ENCODE results near the gene CARD6. TPM values are rescaled to one million over a fixed set of nuclear protein-coding genes. Genes with fewer than 3 reads are reported as not detected.

CARD6 gene
- total RNA-seq, 1 donor from 2014 or later: 24.3 TPM

- Histone ChIP-seq H3K4me3 (no peak overlapping the region), H3K27ac (peak overlapping the region; percentile 21), H3K4me1 (peaks cover 17% of the 10 kb centered on the region), H3K9me3 (no peaks in the 10 kb centered on the region), H3K27me3 (ENCODE audit: low read depth) (no peaks in the 10 kb centered on the region), H3K36me3 (no peaks in the 10 kb centered on the region)
- ATAC-seq: peak; percentile 92
- intact Hi-C loops (cut with DNase I): no loop called here
- DNase-seq: no peak
- TF ChIP-seq, protein P1, sequence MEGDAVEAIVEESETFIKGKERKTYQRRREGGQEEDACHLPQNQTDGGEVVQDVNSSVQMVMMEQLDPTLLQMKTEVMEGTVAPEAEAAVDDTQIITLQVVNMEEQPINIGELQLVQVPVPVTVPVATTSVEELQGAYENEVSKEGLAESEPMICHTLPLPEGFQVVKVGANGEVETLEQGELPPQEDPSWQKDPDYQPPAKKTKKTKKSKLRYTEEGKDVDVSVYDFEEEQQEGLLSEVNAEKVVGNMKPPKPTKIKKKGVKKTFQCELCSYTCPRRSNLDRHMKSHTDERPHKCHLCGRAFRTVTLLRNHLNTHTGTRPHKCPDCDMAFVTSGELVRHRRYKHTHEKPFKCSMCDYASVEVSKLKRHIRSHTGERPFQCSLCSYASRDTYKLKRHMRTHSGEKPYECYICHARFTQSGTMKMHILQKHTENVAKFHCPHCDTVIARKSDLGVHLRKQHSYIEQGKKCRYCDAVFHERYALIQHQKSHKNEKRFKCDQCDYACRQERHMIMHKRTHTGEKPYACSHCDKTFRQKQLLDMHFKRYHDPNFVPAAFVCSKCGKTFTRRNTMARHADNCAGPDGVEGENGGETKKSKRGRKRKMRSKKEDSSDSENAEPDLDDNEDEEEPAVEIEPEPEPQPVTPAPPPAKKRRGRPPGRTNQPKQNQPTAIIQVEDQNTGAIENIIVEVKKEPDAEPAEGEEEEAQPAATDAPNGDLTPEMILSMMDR (IDR thresholded peaks at IDR 0.05): peak; percentile 93
Measured at GRCh38 chr5:40904205-40904993, 63.2 kb downstream of the CARD6 start.

DNA sequence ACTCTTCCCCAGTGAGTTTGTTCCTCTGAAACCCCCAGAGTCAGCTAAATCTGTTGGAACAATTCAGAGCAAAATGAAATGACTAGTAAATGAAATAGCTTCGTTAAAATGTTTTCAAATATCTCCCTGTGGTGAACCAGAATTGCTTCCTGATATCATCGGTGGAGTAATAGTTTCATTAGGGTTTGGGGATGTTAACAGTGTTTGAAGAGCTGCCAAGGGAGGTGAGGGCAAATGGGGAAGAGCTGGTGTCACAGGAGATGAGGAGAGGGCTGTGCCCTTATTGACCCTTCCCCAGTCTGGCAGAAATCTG lies 63.8 kb downstream of the CARD6 start:
- H3K9me3 ChIP-seq: no peaks in the 10 kb centered on the region
- H3K27me3 ChIP-seq (ENCODE audit: low read depth): no peaks in the 10 kb centered on the region
- peak overlapping the region; percentile 21 for H3K27ac ChIP-seq
- TF ChIP-seq, protein P1 (IDR thresholded peaks at IDR 0.05): no peak
- intact Hi-C loops (cut with DNase I): no loop called here
- peak in 1 of 2 donors; percentile 12 for ATAC-seq
- no peak overlapping the region for H3K4me3 ChIP-seq
- H3K36me3 ChIP-seq: no peaks in the 10 kb centered on the region
- no peak for DNase-seq
- H3K4me1 ChIP-seq: peaks cover 17% of the 10 kb centered on the region

GRCh38 chr5:40906351-40906751 lies 65.2 kb downstream of the CARD6 start:
- Histone ChIP-seq H3K9me3 (no peaks in the 10 kb centered on the region), H3K4me1 (peaks cover 17% of the 10 kb centered on the region), H3K27me3 (ENCODE audit: low read depth) (no peaks in the 10 kb centered on the region), H3K36me3 (no peaks in the 10 kb centered on the region), H3K4me3 (no peak overlapping the region), H3K27ac (no peak overlapping the region)
- intact Hi-C loops (cut with DNase I): no loop called here
- DNase-seq: no peak
- ATAC-seq: no peak
- TF ChIP-seq, protein P1 (IDR thresholded peaks at IDR 0.05): no peak

DNA sequence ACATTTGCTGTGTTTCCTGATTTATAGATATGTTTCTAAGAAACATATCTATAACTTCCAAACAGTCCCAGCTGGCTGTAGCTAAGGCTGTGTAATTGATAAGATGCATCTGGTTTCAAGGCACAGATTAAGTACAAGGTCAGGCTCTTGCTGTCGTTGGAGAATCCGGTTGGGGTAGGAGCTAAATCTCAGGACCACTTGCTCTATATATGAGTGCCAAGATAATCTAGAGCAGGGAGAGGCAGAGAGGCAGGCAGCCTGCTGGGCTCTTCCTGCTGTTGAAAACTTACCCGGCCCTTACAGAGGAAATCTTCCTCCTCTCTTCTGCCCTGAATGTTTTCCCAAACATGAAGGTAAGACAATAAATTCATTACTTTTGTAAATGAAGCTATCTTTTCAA lies 68.1 kb downstream of the CARD6 start, which contains the start of gene C7:
Gene C7, plus strand, starts transcription at position 234 of the 400 bp plus-strand sequence. Its CDS starts 114 bp downstream, at position 348.
- peak within 1 kb of the TSS; percentile 45 for H3K4me3 ChIP-seq
- peak within 1 kb of the TSS; percentile 62 for H3K27ac ChIP-seq
- peak; percentile 58 to 71 for ATAC-seq
- peaks cover 11% of the 10 kb centered on the region for H3K4me1 ChIP-seq
- intact Hi-C loops (cut with DNase I): no loop called here
- DNase-seq: no peak
- TF ChIP-seq, protein P1 (IDR thresholded peaks at IDR 0.05): no peak
- no peaks in the 10 kb centered on the region for H3K9me3 ChIP-seq
- no peaks in the 10 kb centered on the region for H3K27me3 ChIP-seq (ENCODE audit: low read depth)
- H3K36me3 ChIP-seq: no peaks in the 10 kb centered on the region

- Histone ChIP-seq H3K4me3 (peak overlapping the region; percentile 45), H3K4me1 (peaks cover 7% of the 10 kb centered on the region), H3K27me3 (ENCODE audit: low read depth) (no peaks in the 10 kb centered on the region), H3K27ac (peak overlapping the region; percentile 62), H3K36me3 (no peaks in the 10 kb centered on the region), H3K9me3 (no peaks in the 10 kb centered on the region)
- TF ChIP-seq, protein P1 (IDR thresholded peaks at IDR 0.05): no peak
- no peak for ATAC-seq
- intact Hi-C loops (cut with DNase I): no loop called here
- DNase-seq: no peak
Measured at GRCh38 chr5:40909723-40910122, 68.6 kb downstream of the CARD6 start.

Other genes starting within 250 kb of the CARD6 start
- 29.1 TPM for gene PTGER4, start 161.5 kb upstream of the CARD6 start, total RNA-seq
- 14.9 TPM for gene TTC33, start 85.4 kb upstream of the CARD6 start, total RNA-seq
- 89.1 TPM for gene PRKAA1, start 43.0 kb upstream of the CARD6 start, total RNA-seq
- gene RPL37, start 6.1 kb upstream of the CARD6 start, total RNA-seq: 965 TPM
- 237 TPM for gene C7, start 68.1 kb downstream of the CARD6 start, total RNA-seq
- not detected for gene MROH2B, start 230.0 kb downstream of the CARD6 start, total RNA-seq